HepG2 (cell line): ENCODE measurements around the gene TBC1D2B.

Experiments
- ATF6 ChIP-seq: sonication (generic); formaldehyde crosslinking; conservative IDR thresholded peaks from 2 replicates; pipeline ENCODE4 v1.4.0; 2020; ENCODE audit warnings: missing genetic modification reagents
- BHLHE40 ChIP-seq: IDR thresholded peaks from 2 replicates; pipeline ENCODE4 v1.6.1; 2011; ENCODE audit warnings: low read length, improper control_type of control experiment
- CTCF ChIP-seq: sonication (generic); formaldehyde crosslinking; IDR thresholded peaks from 2 replicates; pipeline ENCODE4 v1.5.0; 2020; ENCODE audit warnings: mild to moderate bottlenecking, missing genetic modification reagents, moderate library complexity
- ISL2 ChIP-seq: sonication (generic); formaldehyde crosslinking; IDR thresholded peaks from 2 replicates; pipeline ENCODE4 v1.5.0; 2020; ENCODE audit warnings: missing genetic modification reagents
- NR2C2 ChIP-seq: sonication (generic); formaldehyde crosslinking; IDR thresholded peaks from 2 replicates; pipeline ENCODE4 v1.4.0; 2020; ENCODE audit warnings: missing genetic modification reagents, mild to moderate bottlenecking, moderate library complexity, borderline replicate concordance
- PREB ChIP-seq: sonication (generic); formaldehyde crosslinking; IDR thresholded peaks from 2 replicates; pipeline ENCODE4 v1.4.0; 2020; ENCODE audit warnings: missing genetic modification reagents
- SALL2 ChIP-seq: sonication (generic); formaldehyde crosslinking; IDR thresholded peaks from 2 replicates; pipeline ENCODE4 v1.8.1; 2023; ENCODE audit warnings: mild to moderate bottlenecking, missing genetic modification reagents, inconsistent platforms
- SMAD9 ChIP-seq: sonication (generic); formaldehyde crosslinking; IDR thresholded peaks from 2 replicates; pipeline ENCODE4 v1.5.1; 2020; ENCODE audit warnings: mild to moderate bottlenecking, missing genetic modification reagents
- STAG1 ChIP-seq: sonication (generic); formaldehyde crosslinking; IDR thresholded peaks from 2 replicates; pipeline ENCODE4 v1.4.0; 2020; ENCODE audit warnings: missing genetic modification reagents
- TEAD2 ChIP-seq: sonication (generic); formaldehyde crosslinking; IDR thresholded peaks from 2 replicates; pipeline ENCODE4 v1.9.0; 2021; ENCODE audit warnings: missing genetic modification reagents
- YY1 ChIP-seq: IDR thresholded peaks from 2 replicates; pipeline ENCODE4 v1.6.1; 2011; ENCODE audit warnings: low read length, low read depth, moderate library complexity, mild to moderate bottlenecking; ENCODE audit not compliant: insufficient read depth, insufficient replicate concordance

GRCh38 chr15:78097667-78098066 lies 20.2 kb upstream of the TBC1D2B start:
- TF ChIP-seq STAG1, result no peak
- no peak for TF ChIP-seq CTCF (CRISPR knock-in tag)
- TF ChIP-seq PREB (CRISPR knock-in tag), result no peak
- TF ChIP-seq SALL2, result no peak
- no peak for TF ChIP-seq ISL2 (CRISPR knock-in tag)
- no peak for TF ChIP-seq TEAD2 (CRISPR knock-in tag)
- no peak for TF ChIP-seq SMAD9
- no peak for TF ChIP-seq ATF6 (CRISPR knock-in tag)
- TF ChIP-seq NR2C2 (CRISPR knock-in tag), result no peak
- no peak for TF ChIP-seq BHLHE40
- no peak for TF ChIP-seq YY1
